ENCODE measurements around the gene CDK5RAP2.

The CDK5RAP2 gene

DNA sequence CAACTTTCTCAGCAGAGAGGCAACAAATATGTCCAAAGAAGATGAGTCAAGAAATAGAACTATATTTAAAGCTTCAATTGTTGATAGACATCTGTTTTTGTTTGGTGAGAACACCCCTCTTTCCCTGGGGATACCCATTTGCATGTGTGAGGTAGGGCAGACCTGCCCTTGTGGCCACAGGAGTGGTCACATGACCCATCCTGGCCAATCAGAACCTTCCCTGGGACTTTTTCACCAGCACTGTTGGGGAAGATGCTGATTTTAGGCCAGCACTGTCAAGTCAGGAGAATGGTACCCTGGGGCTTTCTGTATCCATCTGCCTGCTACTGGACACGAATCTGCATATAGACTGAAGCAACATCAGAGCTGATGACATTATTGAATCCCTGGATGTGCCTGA is 211.2 kb downstream of the CDK5RAP2 start:
- H3K36me3 ChIP-seq (ENCODE audit: control insufficient read depth in 2 of 2, insufficient read depth in 1 of 2, low read length in 2 of 2), result no peaks in the 10 kb centered on the region
- H3K27ac ChIP-seq (ENCODE audit: extremely low read depth, low read depth, low read length), result no peak overlapping the region
- no peaks in the 10 kb centered on the region for H3K9me3 ChIP-seq (ENCODE audit: control insufficient read depth, insufficient read depth, low read depth, low read length)
- H3K4me1 ChIP-seq (ENCODE audit: control insufficient read depth, insufficient read depth, low read length), result no peaks in the 10 kb centered on the region
- ChIA-PET CTCF (interaction anchor here (0.6 kb wide), 1 partner anchor 20 kb away, joined by 3 read pairs; no protein-coding TSS in a partner anchor), POLR2A (no interaction called here)
- TF ChIP-seq ZNF664 (tag by site-specific recombination; IDR thresholded peaks at IDR 0.05) (no peak), ZNF560 (tag by site-specific recombination; IDR thresholded peaks at IDR 0.05; ENCODE audit: borderline replicate concordance) (no peak)
- no peak overlapping the region for H3K4me3 ChIP-seq (ENCODE audit: low read depth, low read length)

DNA sequence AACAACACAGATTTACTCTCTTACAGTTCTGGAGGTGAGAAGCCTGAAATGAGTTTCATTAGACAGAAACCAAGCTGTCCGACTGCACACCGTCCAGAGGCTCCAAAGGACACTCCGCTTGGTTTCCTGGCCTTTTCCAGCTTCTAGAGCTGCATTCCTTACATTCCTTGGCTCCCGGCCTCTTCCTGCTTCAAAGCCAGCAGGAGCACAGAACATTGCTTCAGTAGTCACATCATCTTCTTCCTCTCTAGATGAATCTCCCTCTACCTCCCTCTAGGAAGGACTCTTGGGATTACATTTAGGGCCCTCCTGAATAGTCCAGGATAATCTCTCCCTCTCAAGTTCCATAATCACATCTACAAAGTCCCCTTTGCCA is 213.3 kb downstream of the CDK5RAP2 start:
- POLR2A ChIA-PET, result interaction anchor here (0.6 kb wide), 1 partner anchor 58 kb away, joined by 4 read pairs; no protein-coding TSS in a partner anchor
- no peaks in the 10 kb centered on the region for H3K4me1 ChIP-seq (ENCODE audit: control insufficient read depth, insufficient read depth, low read length)
- no peaks in the 10 kb centered on the region for H3K9me3 ChIP-seq (ENCODE audit: control insufficient read depth, insufficient read depth, low read depth, low read length)
- TF ChIP-seq ZNF292 (tag by site-specific recombination; IDR thresholded peaks at IDR 0.05; ENCODE audit: borderline replicate concordance, low read depth) (no peak), ZNF600 (tag by site-specific recombination; IDR thresholded peaks at IDR 0.05) (no peak), SP7 (tag by site-specific recombination; IDR thresholded peaks at IDR 0.05) (no peak), ZNF426 (tag by site-specific recombination; IDR thresholded peaks at IDR 0.05) (no peak)
- TF ChIP-seq, protein P1, sequence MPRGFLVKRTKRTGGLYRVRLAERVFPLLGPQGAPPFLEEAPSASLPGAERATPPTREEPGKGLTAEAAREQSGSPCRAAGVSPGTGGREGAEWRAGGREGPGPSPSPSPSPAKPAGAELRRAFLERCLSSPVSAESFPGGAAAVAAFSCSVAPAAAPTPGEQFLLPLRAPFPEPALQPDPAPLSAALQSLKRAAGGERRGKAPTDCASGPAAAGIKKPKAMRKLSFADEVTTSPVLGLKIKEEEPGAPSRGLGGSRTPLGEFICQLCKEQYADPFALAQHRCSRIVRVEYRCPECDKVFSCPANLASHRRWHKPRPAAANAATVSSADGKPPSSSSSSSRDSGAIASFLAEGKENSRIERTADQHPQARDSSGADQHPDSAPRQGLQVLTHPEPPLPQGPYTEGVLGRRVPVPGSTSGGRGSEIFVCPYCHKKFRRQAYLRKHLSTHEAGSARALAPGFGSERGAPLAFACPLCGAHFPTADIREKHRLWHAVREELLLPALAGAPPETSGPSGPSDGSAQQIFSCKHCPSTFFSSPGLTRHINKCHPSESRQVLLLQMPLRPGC (tag by site-specific recombination; IDR thresholded peaks at IDR 0.05), result no peak
- H3K36me3 ChIP-seq (ENCODE audit: control insufficient read depth in 2 of 2, insufficient read depth in 1 of 2, low read length in 2 of 2), result no peaks in the 10 kb centered on the region
- H3K27ac ChIP-seq (ENCODE audit: extremely low read depth, low read depth, low read length), result no peak overlapping the region
- no peak overlapping the region for H3K4me3 ChIP-seq (ENCODE audit: low read depth, low read length)
- CTCF ChIA-PET, result interaction anchor here (1.7 kb wide), 1 partner anchor 111 kb away, joined by 5 read pairs; no protein-coding TSS in a partner anchor

DNA sequence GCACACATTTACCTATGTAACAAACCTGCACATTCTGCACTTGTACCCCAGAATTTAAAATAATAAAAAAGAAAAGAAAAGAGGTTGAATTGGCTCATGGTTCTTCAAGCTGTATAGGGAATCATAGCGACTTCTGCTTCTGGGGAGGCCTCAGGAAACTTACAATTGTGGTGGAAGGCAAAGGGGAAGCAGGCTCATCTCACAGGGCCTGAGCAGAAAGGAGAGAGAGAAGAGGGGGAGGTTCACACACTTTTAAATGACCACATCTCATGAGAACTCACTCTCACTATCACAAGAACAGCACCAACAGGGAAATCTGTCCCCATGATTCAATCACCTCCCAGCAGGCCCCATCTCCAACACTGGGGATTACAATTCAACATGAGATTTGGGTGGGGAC is 214.6 kb downstream of the CDK5RAP2 start:
- ChIA-PET CTCF (interaction anchor here (1.7 kb wide), 1 partner anchor 112 kb away, joined by 5 read pairs; no protein-coding TSS in a partner anchor), POLR2A (no interaction called here)
- no peak overlapping the region for H3K27ac ChIP-seq (ENCODE audit: extremely low read depth, low read depth, low read length)
- H3K36me3 ChIP-seq (ENCODE audit: control insufficient read depth in 2 of 2, insufficient read depth in 1 of 2, low read length in 2 of 2), result no peaks in the 10 kb centered on the region
- TF ChIP-seq KLF9 (tag by site-specific recombination; IDR thresholded peaks at IDR 0.05; ENCODE audit: low read depth), result no peak
- TF ChIP-seq ZNF354C (tag by site-specific recombination; IDR thresholded peaks at IDR 0.05; ENCODE audit: borderline replicate concordance, low read depth), result no peak
- no peak for TF ChIP-seq GLIS2 (tag by site-specific recombination; IDR thresholded peaks at IDR 0.05)
- TF ChIP-seq ZNF621 (tag by site-specific recombination; IDR thresholded peaks at IDR 0.05), result no peak
- TF ChIP-seq ZNF555 (tag by site-specific recombination; conservative IDR thresholded peaks at IDR 0.05), result no peak
- no peak for TF ChIP-seq YY2 (tag by site-specific recombination; IDR thresholded peaks at IDR 0.05)
- no peak for TF ChIP-seq ZNF544 (tag by site-specific recombination; IDR thresholded peaks at IDR 0.05)
- no peak for TF ChIP-seq GFI1B (tag by site-specific recombination; IDR thresholded peaks at IDR 0.05)
- no peak for TF ChIP-seq ZNF600 (tag by site-specific recombination; IDR thresholded peaks at IDR 0.05)
- no peak for TF ChIP-seq ZNF37A (tag by site-specific recombination; IDR thresholded peaks at IDR 0.05)
- no peak for TF ChIP-seq ZBTB17 (tag by site-specific recombination; IDR thresholded peaks at IDR 0.05)
- TF ChIP-seq, protein P2, sequence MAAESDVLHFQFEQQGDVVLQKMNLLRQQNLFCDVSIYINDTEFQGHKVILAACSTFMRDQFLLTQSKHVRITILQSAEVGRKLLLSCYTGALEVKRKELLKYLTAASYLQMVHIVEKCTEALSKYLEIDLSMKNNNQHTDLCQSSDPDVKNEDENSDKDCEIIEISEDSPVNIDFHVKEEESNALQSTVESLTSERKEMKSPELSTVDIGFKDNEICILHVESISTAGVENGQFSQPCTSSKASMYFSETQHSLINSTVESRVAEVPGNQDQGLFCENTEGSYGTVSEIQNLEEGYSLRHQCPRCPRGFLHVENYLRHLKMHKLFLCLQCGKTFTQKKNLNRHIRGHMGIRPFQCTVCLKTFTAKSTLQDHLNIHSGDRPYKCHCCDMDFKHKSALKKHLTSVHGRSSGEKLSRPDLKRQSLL (tag by site-specific recombination; IDR thresholded peaks at IDR 0.05), result no peak
- TF ChIP-seq, protein P3, sequence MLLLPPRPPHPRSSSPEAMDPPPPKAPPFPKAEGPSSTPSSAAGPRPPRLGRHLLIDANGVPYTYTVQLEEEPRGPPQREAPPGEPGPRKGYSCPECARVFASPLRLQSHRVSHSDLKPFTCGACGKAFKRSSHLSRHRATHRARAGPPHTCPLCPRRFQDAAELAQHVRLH (tag by site-specific recombination; IDR thresholded peaks at IDR 0.05), result no peak
- TF ChIP-seq, protein P4, sequence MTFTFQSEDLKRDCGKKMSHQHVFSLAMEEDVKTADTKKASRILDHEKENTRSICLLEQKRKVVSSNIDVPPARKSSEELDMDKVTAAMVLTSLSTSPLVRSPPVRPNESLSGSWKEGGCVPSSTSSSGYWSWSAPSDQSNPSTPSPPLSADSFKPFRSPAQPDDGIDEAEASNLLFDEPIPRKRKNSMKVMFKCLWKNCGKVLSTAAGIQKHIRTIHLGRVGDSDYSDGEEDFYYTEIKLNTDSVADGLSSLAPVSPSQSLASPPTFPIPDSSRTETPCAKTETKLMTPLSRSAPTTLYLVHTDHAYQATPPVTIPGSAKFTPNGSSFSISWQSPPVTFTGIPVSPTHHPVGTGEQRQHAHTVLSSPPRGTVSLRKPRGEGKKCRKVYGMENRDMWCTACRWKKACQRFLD (tag by site-specific recombination; IDR thresholded peaks at IDR 0.05), result no peak
- no peak for TF ChIP-seq ZEB2 (tag by site-specific recombination; IDR thresholded peaks at IDR 0.05)
- TF ChIP-seq ZNF426 (tag by site-specific recombination; IDR thresholded peaks at IDR 0.05), result no peak
- no peaks in the 10 kb centered on the region for H3K9me3 ChIP-seq (ENCODE audit: control insufficient read depth, insufficient read depth, low read depth, low read length)
- H3K4me1 ChIP-seq (ENCODE audit: control insufficient read depth, insufficient read depth, low read length), result no peaks in the 10 kb centered on the region
- H3K4me3 ChIP-seq (ENCODE audit: low read depth, low read length), result no peak overlapping the region
